Erythroblast (primary cell): ENCODE data around the gene ENOX1.

Experiments
- GATA1 ChIP-seq: IDR thresholded peaks from 2 replicates; pipeline ENCODE4 v1.6.1; 2011; ENCODE audit warnings: low read depth, mild to moderate bottlenecking, control low read depth, low read length, moderate library complexity
- POLR2A ChIP-seq: IDR thresholded peaks from 2 replicates; pipeline ENCODE4 v1.6.1; 2011; ENCODE audit warnings: mild to moderate bottlenecking, low read length

DNA sequence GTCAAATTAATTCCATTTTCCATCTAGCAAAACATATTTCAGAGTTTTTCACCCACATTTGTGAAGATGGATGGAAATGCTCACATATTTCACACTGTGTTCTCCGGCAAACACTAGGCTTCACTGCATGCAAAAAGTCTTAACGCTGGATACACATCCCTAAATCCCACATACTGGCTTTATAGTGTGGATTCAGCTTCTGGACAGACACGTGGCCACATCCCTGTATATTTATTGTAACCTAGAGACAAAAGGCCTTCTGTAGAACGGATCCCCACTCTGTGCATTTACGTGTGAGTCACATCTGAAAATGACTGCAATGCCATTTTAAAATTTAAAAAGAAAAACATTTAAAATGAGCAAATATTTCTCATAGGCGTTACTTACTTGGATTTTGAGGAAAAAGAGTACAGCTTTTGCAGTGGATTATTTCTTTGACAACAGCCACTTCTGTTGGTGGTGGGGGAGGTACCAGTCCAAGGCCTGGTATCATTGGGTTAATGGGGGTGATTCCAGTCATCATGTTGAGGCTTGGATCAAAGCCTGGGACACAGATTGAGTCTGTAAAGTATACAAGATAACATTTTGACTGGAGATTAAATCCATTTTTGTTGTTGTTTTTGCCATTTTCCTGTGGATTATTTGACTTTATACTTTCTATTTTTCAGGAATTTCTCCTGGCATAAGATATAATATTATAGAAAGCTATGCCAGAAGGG, 425.7 kb downstream of the ENOX1 start:
- TF ChIP-seq POLR2A (no peak), GATA1 (no peak)
